Hepatocyte (in vitro differentiated cells): ENCODE measurements around the gene CACNB4. TPM values are rescaled to one million over a fixed set of nuclear protein-coding genes. Genes with fewer than 3 reads are reported as not detected.
A peak's percentile ranks its signal among the peaks of the same experiment; 100 is the strongest.

ENCODE experiments used
- DNase-seq: peaks from one replicate; pipeline ENCODE4 v3.0.0-alpha.2; 2016; ENCODE audit warnings: low spot score
- H2AFZ ChIP-seq: fragments of 200-600 bp; sonication (generic); 2 replicates; pipeline ENCODE4 v1.6.0; 2016; ENCODE audit warnings: antibody characterized with exemption, mild to moderate bottlenecking
- H3K27ac ChIP-seq: fragments of 200-600 bp; sonication (generic); 2 replicates; pipeline ENCODE4 v1.5.1; 2016; ENCODE audit warnings: mild to moderate bottlenecking
- H3K27me3 ChIP-seq: fragments of 200-600 bp; sonication (generic); 2 replicates; pipeline ENCODE4 v1.6.1; 2016
- H3K36me3 ChIP-seq: fragments of 200-600 bp; sonication (generic); replicated peaks from 2 replicates; pipeline ENCODE4 v1.5.1; 2016; ENCODE audit warnings: low read depth; ENCODE audit not compliant: insufficient read depth
- H3K4me1 ChIP-seq: fragments of 200-600 bp; sonication (generic); 2 replicates; pipeline ENCODE4 v1.5.1; 2016; ENCODE audit warnings: mild to moderate bottlenecking, moderate library complexity; ENCODE audit not compliant: insufficient read depth
- H3K4me2 ChIP-seq: fragments of 200-600 bp; sonication (generic); 2 replicates; pipeline ENCODE4 v1.6.0; 2016
- H3K4me3 ChIP-seq: fragments of 200-600 bp; sonication (generic); 2 replicates; pipeline ENCODE4 v1.5.1; 2016; ENCODE audit warnings: mild to moderate bottlenecking
- H3K79me2 ChIP-seq: fragments of 200-600 bp; sonication (generic); 2 replicates; pipeline ENCODE4 v1.6.0; 2017; ENCODE audit warnings: mild to moderate bottlenecking
- H3K9me2 ChIP-seq: fragments of 200-600 bp; sonication (generic); replicated peaks from 2 replicates; pipeline ENCODE4 v1.6.0; 2017; ENCODE audit warnings: mild to moderate bottlenecking; ENCODE audit not compliant: insufficient read depth
- H3K9me3 ChIP-seq: fragments of 200-600 bp; sonication (generic); 2 replicates; pipeline ENCODE4 v1.5.1; 2016; ENCODE audit warnings: low read depth, mild to moderate bottlenecking
- H4K20me1 ChIP-seq: fragments of 200-600 bp; sonication (generic); 2 replicates; pipeline ENCODE4 v1.6.0; 2016; ENCODE audit warnings: mild to moderate bottlenecking; ENCODE audit not compliant: insufficient read depth, poor library complexity, severe bottlenecking
- CTCF ChIP-seq: fragments of 200-600 bp; sonication (generic); IDR thresholded peaks from 2 replicates; pipeline ENCODE4 v1.5.1; 2016; ENCODE audit warnings: antibody characterized with exemption, mild to moderate bottlenecking; ENCODE audit not compliant: poor library complexity
- EZH2 ChIP-seq: fragments of 200-600 bp; sonication (generic); IDR thresholded peaks from 2 replicates; pipeline ENCODE4 v1.6.1; 2016; ENCODE audit warnings: antibody characterized with exemption, mild to moderate bottlenecking, borderline replicate concordance
- EZH2phosphoT487 ChIP-seq: fragments of 200-600 bp; sonication (generic); IDR thresholded peaks from one replicate; pipeline ENCODE4 v1.6.1; 2018; ENCODE audit warnings: antibody characterized with exemption, mild to moderate bottlenecking, low read depth, moderate library complexity; ENCODE audit not compliant: unreplicated experiment, severe bottlenecking
- WGBS: methylation state at CpG from one replicate; pipeline ENCODE4 v1.1.6; 2016; ENCODE audit warnings: low lambda C conversion rate; ENCODE audit errors: missing lambda C conversion rate; 5-methylcytosine and 5-hydroxymethylcytosine counted together
- polyA plus RNA-seq: library from polyadenylated mRNA; unstranded; fragments of >200 nt; fragmentation: Nextera tagmentation; extraction: Ambion mirVana; gene quantifications from 2 replicates; pipeline ENCODE4 v1.2.1, GENCODE V29; 2016
- total RNA-seq: library from RNA; depleted of rRNA; stranded (reverse); fragments of >200 nt; gene quantifications from 2 replicates; pipeline ENCODE4 v1.2.3, GENCODE V29; 2014

The CACNB4 gene
- total and polyA plus RNA-seq, 2 experiments from 2014 or later: 0.85 to 4.0 TPM

DNA sequence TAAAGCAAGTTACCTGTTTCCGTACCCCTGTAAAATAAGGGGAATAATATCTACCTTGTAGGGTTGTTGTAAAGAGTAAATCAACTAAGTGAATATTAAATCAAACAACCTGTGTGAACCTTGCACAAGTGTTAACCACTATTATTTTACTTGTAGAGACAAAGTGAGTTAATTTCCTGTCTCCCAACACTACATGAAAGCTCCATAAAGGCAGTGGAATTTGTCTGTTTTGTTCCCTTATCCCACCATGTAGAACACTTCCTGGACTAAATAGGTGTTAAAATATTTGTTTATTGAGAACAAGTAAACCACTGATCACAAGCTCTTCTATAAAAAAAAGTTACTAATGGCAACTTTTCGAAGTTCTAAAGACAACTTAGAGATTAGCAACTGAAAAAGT lies 274.0 kb downstream of the CACNB4 start:
- H3K27ac ChIP-seq: peak overlapping the region; percentile 48
- TF ChIP-seq CTCF: no peak
- TF ChIP-seq EZH2phosphoT487: no peak
- TF ChIP-seq EZH2: no peak
- peaks cover 57% of the 10 kb centered on the region for H4K20me1 ChIP-seq
- 53% methylated on average over 2 of the region's 2 CpGs for WGBS
- H3K4me2 ChIP-seq: peak overlapping the region; percentile 79
- H3K9me3 ChIP-seq: no peaks in the 10 kb centered on the region
- no peak overlapping the region for H2AFZ ChIP-seq
- H3K9me2 ChIP-seq: no peaks in the 10 kb centered on the region
- peaks cover 23% of the 10 kb centered on the region for H3K4me1 ChIP-seq
- no peaks in the 10 kb centered on the region for H3K27me3 ChIP-seq
- no peak overlapping the region for H3K4me3 ChIP-seq
- peaks cover 82% of the 10 kb centered on the region for H3K79me2 ChIP-seq
- H3K36me3 ChIP-seq: no peaks in the 10 kb centered on the region
- DNase-seq: no peak

GRCh38 chr2:151823651-151824050 lies 275.2 kb downstream of the CACNB4 start:
- Histone ChIP-seq H3K4me3 (no peak overlapping the region), H4K20me1 (peaks cover 70% of the 10 kb centered on the region), H3K27ac (no peak overlapping the region), H3K79me2 (peaks cover 94% of the 10 kb centered on the region), H2AFZ (no peak overlapping the region), H3K4me1 (peaks cover 23% of the 10 kb centered on the region), H3K27me3 (no peaks in the 10 kb centered on the region), H3K36me3 (no peaks in the 10 kb centered on the region), H3K9me2 (no peaks in the 10 kb centered on the region), H3K4me2 (peak overlapping the region; percentile 36), H3K9me3 (no peaks in the 10 kb centered on the region)
- 65% methylated on average over 6 of the region's 6 CpGs for WGBS
- TF ChIP-seq EZH2phosphoT487 (no peak), EZH2 (no peak), CTCF (no peak)
- no peak for DNase-seq

GRCh38 chr2:151819920-151820319 lies 278.9 kb downstream of the CACNB4 start:
- Histone ChIP-seq H3K4me3 (no peak overlapping the region), H3K27me3 (no peaks in the 10 kb centered on the region), H4K20me1 (peaks cover 76% of the 10 kb centered on the region), H3K27ac (no peak overlapping the region), H3K4me2 (no peak overlapping the region), H3K4me1 (peaks cover 10% of the 10 kb centered on the region), H3K79me2 (peaks cover 100% of the 10 kb centered on the region), H2AFZ (no peak overlapping the region), H3K9me2 (no peaks in the 10 kb centered on the region), H3K36me3 (no peaks in the 10 kb centered on the region), H3K9me3 (no peaks in the 10 kb centered on the region)
- WGBS: 95% methylated on average over 2 of the region's 2 CpGs
- TF ChIP-seq EZH2phosphoT487 (no peak), CTCF (no peak), EZH2 (no peak)
- no peak for DNase-seq

DNA sequence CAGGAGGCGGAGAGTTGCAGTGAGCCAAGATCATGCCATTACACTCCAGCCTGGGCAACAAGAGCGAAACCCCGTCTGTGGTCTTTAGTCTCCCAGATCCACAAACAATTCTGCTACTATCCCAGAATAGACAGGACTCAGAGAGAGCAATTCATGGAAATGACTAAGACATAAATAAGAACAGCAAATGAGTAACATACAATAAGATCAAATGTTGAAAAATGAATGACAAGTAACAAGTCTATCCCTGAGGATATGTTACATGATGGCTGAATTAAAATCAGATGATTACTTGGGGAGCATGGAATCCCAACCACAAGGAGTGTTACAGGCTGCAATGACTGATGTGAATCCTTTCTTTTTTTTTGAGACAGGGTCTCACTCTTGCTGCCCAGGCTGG lies 280.9 kb downstream of the CACNB4 start:
- H3K9me3 ChIP-seq: no peaks in the 10 kb centered on the region
- no peaks in the 10 kb centered on the region for H3K27me3 ChIP-seq
- H3K79me2 ChIP-seq: peaks cover 84% of the 10 kb centered on the region
- no peak overlapping the region for H3K4me2 ChIP-seq
- no peak for DNase-seq
- H4K20me1 ChIP-seq: peaks cover 61% of the 10 kb centered on the region
- TF ChIP-seq CTCF: no peak
- TF ChIP-seq EZH2: no peak
- TF ChIP-seq EZH2phosphoT487: no peak
- H2AFZ ChIP-seq: no peak overlapping the region
- H3K9me2 ChIP-seq: no peaks in the 10 kb centered on the region
- H3K4me3 ChIP-seq: no peak overlapping the region
- H3K4me1 ChIP-seq: no peaks in the 10 kb centered on the region
- no peaks in the 10 kb centered on the region for H3K36me3 ChIP-seq
- no peak overlapping the region for H3K27ac ChIP-seq
- 97% methylated on average over 3 of the region's 3 CpGs for WGBS
